ENCODE results near the gene ZNF616.
A peak's percentile ranks its signal among the peaks of the same experiment; 100 is the strongest.

Gene ZNF616

DNA sequence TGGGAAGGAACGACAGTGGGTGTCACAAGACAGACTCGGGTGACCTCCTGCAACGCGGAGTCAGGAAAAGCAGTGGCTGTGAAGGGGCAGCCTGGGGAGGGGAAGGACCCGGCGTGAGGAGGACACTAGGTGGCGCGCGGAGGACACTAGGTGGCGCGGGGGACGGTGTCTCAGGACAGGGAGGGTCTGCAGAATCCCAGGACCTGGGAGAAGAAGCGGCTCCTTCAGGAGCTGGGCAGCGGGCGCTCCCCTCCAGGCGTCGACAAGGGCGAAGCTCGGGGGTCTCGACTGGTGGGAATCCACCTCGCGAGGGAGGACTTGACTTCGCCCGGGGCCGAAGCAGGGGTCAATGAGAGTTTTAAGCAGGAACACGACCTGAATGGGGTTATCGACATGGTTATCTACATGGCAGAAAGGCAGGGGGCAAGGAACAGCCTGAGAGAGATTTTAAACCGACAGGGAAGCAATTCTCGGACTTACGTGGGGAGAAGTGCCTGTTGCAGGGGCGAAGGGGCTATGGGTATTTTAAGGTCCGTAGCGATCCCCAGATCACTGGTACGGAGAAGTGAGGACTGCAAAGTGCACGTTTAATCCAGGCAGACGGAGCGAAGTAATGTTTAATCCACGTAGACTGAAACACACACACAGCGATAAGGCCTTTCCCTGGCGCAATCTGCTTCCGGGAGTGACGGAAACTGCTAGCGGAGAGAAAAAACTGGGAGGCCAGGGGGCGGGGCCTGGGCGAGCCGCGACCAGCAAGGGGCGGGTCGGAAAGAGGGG is at the start of gene ZNF616:
TSS of gene ZNF616 (minus strand) at position 687 of the 780 bp plus-strand sequence. CDS start 9,426 bp downstream, outside the sequence.
- peak; percentile 97 for DNase-seq (ENCODE audit: low spot score)

DNA sequence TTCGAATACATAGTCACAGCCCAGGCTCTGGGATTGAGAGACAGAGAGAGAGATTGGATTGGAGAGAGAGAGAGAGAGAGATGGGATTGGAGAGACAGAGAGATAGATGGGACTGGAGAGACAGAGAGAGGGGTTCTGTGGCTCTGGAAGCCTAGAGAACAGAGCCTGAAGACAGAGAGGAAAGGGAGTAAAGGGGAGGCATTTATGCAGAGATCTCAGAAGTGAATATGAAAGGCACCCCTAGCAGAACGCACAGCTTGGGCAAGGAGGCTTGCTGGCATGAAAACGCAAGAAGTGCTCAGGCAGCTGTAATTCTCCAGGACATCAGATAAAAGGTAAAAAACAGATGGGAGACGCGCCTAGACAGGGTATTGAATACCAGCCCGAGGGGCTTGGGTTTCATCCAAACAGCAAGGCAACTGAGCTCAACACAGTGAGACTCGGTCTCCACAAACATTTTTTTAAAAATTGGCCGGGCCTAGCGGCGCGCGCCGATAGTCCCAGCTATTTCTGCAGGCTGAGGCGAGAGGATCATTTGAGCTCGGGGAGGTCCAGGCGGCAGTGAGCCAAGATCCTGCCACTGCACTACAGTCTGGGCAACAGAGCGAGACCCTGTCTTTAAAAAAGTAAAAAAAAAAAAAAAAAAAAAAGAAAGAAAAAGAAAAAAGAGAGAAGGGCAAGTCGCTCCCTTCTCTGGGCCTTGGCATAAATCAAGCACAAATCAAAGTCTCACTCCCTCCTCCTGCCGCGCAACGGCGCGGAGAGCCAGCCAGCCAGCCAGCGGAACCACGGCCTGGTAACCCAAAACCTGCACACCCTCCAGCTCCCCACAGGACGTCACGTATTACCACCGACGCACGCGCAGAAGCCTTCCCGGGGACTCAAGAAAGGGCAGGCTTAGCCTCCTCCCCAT is 49.3 kb upstream of the ZNF616 start:
- no peak for DNase-seq (ENCODE audit: low spot score)

DNA sequence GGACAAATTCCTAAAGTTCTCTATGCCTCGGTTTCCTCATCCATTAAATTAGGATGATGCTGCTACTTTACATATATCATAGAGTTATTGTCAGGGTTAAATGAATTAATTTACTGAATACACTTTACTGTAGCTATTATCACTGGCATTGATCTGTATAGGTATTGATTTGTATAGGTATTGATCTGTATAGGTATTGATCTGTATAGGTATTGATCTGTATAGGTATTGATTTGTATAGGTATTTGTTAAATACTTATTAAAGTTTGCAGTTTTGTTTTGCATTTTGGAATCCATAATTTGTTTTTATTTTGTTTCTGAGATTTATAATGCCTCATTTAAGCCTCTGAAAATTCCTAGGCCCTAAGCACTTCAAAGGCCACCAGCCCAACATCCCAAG is 47.7 kb upstream of the ZNF616 start:
- DNase-seq (ENCODE audit: low spot score) = no peak

DNA sequence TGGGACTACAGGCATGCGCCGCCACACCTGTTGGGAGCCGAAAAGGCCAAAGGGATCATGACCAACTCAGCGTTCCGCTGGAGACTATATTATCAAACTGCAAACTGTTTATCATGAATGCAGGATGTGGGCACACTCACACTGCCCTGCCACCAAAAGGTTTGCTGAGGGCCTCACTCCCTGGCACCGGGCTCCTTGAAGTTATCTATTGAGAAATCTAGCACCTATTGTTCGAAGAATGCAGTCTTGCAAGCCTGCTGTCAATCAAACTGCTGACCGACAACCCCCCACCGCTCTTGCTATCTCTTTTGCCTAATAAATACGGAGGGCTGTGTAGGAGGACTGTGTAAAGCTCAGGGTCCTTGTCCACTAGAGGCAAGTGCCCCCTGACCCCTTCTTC is 36.8 kb upstream of the ZNF616 start:
- no peak for DNase-seq (ENCODE audit: low spot score)

DNA sequence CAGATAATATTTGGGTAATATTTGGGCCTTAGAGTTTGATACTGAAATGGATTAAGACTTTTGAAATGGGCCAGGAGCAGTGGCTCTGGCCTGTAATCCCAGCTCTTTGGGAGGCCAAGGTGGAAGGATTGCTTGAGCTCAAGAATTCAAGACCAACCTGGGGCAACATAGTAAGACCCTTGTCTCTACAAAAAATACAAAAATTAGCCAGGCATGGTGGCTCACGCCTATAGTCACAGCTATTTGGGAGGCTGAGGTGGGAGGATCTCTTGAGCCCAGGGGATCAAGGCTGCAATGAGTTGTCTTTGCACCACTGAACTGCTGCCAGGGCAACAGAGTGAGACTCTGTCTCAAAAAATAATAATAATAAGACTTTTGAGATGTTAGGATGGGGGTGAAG is 32.6 kb upstream of the ZNF616 start:
- no peak for DNase-seq (ENCODE audit: low spot score)

DNA sequence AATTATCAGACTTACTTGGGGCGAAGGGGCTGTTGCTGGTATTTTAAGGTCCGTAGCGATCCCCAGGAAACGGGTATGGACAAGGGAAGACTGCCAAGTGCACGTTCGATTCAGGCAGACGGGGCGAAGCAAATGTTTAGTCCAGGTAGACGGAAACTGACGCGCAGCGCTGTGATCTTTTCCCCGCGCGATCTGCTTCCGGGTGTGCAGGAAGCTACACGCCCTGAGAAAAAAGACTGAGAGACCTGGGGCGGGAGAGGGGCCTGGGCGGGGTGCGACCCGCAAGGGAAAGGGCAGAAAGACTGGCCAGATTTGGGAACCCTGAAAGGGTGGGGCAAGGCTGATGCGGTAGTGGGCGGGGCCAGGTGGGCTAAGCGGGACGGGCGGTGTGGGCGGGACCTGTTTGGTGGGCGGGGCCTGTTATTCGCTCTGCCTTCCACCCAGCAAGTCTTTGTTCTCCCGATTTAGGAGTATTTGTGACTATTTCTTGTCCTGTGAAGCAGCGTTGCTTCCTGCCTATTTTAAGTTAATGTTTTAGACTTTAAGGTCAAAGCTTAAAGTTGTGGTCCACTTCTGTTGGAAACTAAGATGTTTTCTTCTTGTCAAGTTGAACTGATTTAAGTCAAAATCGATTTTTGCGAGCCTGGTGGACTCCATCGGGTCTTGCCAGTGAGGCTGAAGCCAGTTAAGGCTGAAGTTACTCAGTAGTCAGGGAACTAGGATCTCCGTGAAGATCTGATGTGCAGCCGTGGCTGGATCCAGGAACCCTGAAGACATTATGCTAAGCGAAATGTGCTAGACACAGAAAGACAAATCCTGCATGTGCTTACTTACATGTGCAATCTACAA is 31.8 kb upstream of the ZNF616 start, which contains the start of gene ZNF836:
TSS of gene ZNF836 (minus strand) at position 301 of the 849 bp plus-strand sequence. CDS start 3,549 bp downstream, outside the sequence.
- peak; percentile 94 for DNase-seq (ENCODE audit: low spot score)

DNA sequence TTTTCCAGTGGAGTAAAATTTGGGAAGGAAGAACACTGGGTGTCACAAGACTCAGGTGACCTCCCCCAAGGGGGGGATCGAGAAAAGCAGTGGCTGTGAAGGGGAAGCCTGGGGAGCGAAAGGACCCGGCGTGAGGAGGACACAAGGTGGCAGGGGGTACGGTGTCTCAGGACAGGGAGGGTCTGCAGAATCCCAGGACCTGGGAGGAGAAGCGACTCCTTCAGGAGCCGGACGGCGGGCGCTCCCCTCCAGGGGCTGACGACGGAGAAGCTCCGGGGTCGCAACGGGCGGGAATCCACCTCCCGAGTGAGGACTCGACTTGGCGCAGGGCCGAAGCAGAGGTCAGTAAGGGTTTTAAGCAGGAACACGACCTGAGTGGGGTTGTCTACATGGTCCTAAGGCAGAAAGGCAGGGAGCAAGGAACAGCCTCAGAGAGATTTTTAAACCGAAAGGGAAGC is 31.2 kb upstream of the ZNF616 start:
- DNase-seq (ENCODE audit: low spot score) = no peak

DNA sequence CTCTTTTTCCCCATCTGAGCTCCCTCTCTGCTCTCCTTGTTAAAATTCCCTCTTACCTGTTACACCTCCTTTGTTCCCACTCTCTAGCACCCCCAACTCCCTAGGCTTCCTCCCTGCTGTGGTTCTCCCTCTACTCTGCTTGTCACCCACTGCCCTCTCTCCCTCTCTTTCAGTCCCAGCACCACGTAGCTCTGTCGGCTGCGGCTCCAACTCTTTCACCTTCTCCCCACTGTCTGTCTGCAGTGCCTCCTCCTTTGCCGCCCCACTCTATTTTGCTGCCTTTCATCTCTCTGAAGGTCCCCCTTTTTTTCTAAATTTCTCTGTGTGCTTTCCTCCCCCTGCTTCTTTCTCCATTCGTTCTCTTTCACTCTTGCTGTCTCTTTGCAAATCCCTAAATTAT is 30.6 kb upstream of the ZNF616 start:
- no peak for DNase-seq (ENCODE audit: low spot score)

DNA sequence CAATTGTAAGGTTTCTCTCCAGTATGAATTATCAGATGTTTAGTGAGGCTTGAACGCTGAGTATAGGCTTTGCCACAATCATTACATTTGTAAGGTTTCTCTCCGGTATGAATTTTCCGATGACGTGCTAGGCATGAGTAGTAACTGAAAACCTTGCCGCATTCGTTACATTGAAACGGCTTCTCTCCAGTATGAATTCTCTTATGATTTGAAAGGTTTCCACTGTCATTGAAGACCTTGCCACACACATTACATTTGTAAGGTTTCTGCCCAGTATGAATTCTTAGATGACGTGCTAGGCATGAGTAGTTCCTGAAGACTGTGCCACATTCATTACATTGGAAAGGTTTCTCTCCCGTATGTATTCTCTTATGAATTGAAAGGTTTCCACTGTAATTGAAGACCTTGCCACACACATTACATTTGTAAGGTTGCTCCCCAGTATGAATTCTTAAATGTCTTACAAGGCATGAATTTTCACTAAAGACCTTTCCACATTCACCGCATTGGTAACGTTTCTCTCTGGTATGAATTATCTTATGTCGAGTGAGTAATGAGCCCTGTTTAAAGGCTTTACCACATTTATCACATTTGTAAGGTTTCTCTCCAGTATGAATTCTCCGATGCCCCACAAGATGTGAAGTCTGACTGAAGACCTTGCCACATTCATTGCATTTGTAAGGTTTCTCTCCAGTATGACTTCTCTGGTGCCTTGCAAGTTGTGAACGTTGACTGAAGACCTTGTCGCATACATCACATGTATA is 16.0 kb upstream of the ZNF616 start:
- no peak for DNase-seq (ENCODE audit: low spot score)

DNA sequence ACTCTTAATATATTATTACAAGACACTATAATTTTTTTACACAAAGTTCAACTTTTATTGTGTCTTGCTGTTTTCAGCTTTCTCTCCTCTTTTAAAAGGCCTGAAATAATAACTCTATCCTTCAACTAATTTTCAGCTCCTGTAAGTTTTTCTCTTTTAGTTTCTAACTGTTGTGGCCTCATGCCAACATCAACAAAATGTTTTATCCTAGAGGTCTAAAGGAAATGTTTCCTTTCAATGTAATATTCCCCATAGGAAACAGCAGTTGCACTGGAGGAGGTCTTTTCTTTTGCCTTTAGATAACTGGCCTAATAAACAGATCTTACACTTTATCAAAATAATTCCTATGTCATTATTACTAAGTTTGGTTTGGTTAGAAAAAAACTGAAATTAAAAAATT is 8.5 kb upstream of the ZNF616 start:
- no peak for DNase-seq (ENCODE audit: low spot score)

DNA sequence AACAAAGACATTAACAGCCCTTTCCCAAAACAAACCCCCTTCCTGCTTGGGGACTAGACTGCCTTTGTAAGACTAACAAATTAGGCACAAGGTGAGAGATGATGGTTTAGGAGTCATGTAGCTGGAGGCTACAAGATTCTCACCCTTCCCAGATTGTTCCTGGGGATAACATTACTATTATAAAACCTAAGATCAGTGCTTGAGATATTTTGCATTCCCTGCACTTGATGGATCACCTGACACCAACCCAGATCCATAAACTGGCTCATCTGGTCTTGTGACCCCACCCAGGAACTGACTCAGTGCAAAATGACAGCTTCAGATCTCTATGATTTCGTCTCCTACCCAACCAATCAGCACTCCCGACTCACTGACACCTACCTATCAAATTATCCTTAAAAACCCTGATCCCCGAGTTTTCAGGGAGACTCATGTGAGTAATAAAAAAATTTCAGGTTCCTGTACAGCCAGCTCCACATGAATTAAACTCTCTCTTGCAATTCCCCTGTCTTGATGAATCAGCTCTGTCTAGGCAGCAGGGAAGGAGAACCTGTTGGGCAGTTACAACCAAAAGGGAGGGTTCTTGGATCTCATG is 2.4 kb upstream of the ZNF616 start:
- DNase-seq (ENCODE audit: low spot score) = no peak

DNA sequence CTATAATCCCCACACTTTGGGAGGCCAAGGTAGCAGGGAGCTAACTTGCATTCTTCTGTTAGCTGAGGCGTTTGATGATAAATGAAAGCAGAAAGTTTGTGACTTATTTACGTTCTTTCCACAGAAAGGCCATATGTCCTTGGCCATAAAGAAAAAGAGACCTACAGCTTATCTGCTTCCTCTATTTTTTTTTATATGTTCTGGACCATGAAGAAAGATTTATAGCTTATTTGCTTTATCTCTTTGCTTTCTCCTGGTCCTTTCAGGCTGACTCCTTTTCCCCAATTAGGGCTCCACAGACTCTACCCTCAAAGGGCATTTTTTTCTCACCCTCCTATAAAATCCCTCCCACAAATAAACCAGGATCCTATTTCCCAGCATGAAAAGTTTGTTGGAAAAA is 1.5 kb upstream of the ZNF616 start:
- DNase-seq (ENCODE audit: low spot score) = no peak

DNA sequence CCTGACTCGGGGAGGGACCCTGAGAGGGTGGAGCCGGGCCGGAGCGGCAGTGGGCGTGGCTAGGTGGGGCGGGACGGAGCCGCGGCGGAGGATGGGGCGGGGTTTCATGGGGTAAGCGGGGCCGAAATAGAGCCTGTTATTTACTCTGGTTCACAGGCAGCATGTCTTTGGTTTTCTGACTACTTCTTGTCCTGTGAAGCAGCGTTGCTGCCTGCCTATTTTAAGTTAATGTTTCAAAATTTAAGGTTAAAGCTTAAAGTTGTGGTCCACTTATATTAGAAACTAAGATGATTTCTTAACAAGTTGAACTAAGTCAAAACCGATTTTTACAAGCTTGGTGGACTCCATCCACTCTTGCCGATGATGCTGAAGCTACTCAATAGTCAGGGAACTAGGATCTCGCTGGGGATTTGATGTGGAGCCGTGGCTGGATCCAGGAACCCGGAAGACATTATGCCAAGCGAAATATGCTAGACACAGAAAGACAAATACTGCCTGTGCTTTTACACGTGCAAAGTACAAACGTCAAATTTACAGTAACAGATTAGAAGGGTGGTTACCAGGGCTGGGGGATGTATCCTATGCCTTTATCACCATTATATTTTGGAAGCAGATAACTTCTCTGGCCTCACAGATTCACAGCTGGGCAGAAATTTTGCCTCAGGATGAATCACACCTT is 433 bp upstream of the ZNF616 start:
- no peak for DNase-seq (ENCODE audit: low spot score)

DNA sequence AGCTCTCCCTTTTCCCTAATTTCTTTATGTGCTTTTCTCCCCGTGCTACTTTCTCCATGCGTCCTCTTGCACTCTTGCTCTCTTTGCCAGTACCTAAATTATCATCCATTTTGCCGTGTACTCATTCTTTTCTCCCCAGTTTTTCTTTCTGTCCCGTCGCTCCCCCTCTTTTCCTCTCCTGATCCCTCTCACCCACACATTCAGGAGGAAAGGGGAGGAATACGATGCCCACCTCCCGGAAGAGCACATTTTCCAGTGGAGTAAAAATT is 821 bp downstream of the ZNF616 start:
- DNase-seq (ENCODE audit: low spot score) = no peak

DNA sequence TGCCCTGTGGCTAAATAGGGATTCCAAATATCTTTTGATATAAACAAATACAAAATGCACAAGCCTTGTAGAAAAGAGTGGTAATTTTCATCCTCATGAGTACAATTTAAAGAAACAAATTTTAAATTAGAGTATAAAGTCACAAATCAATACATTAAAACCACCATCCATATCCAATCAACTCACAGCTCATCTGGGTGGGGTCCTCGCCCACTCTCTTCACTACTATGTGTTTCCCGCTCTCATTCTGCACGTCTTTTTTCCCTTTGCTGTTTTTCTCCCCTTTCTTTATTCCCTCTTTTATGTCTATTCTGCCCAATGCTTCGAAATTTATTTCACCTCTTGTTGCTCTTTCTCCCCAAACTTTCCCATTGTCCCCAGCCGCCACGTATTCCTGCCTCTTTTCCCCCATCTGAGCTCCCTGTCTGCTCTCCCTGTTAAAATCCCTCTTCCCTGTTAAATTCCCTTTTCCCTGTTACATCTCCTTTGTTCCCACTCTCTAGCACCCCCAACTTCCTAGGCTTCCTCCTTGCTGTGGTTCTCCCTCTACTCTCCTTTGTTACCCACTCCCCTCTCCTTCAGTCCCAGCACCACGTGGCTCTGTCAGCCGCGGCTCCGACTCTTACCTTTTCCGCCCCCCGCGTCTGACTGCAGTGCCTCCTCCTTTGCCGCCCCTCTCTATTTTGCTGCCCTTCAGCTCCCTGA is 1.3 kb downstream of the ZNF616 start:
- no peak for DNase-seq (ENCODE audit: low spot score)

DNA sequence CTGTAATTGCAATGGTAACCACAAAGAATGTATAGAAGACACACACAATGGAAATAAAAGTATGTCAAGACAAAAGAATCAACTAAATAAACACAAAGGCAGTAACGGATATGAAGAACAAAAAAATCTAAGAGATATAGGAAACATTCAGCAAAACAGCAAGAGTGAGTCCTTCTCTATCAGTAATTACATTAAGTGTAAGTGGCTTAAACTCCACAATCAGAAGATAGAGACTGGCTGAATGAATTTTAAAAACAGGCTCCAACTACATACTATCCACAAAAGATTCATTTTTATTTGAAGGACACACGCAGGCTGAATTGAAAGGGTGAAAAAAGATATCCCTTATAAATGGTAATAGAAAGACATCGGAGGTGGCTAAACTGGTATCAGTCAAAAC is 19.5 kb downstream of the ZNF616 start:
- no peak for DNase-seq (ENCODE audit: low spot score)

DNA sequence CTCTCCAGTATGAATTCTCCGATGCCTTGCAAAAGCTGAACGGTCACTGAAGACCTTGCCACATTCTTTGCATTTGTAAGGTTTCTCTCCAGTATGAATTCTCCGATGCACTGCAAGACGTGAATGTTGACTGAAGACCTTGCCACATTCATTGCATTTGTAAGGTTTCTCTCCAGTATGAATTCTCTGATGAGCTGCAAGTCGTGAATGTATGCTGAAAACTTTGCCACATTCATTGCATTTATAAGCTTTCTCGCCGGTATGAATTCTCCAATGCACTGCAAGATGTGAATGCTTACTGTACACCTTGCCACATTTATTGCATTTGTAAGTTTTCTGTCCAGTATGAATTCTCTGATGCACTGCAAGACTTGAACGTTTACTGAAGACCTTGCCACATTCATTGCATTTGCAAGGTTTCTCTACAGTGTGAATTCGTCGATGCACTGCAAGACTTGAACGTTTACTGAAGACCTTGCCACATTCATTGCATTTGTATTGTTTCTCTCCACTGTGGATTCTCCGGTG is 24.1 kb downstream of the ZNF616 start:
- no peak for DNase-seq (ENCODE audit: low spot score)

DNA sequence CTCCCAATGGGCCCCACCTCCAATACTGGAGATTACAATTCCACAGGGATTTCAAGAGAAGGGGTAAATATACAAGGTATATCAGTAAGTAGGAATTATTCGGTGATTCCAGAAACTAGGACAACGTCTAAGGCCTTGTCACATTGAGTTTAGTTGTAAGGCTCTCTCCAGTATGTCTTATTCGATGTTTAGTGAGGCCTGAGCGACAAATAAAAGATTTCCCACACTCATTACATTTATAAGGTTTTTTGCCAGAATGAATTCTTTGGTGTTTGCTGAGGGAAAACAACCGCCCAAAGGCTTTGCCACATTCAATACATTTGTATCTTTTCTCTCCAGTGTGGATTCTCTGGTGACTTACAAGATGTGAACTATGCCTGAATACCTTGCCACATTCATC is 25.0 kb downstream of the ZNF616 start:
- no peak for DNase-seq (ENCODE audit: low spot score)

DNA sequence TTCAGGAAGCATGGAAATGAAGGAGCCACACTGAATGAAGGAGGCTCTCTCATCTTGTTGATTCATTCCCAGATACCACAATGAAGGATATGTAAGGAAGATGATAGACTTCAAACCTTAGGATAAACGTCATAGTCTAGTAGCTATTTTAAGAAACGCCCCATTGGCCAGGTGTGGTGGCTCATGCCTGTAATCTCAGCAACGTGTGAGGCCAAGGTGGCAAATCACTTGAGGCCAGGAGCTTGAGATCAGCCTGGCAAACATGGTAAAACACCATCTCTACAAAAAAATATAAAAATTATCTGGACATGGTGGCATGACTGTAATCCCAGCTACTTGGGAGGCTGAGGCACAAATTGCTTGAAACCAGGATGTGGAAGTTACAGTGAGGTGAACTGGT is 27.1 kb downstream of the ZNF616 start:
- DNase-seq (ENCODE audit: low spot score) = no peak

DNA sequence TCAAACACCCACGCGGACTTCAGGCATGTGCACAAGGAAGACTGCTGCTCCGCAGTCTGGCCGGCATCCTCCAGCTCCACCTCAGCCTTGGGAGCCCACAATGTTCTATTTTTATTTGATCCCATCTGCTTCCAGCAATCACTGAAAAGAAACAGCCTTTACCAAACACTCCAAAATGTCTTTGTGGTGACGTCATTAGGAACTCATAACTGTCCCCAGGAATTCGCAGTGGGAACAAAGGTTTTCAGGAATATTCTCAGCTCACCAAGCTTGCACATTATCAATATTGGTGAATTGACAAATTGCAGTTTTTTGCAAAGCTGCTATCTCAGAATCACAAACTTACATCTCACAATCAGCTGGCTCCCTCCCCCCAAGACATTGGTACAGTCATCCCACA is 29.0 kb downstream of the ZNF616 start:
- DNase-seq (ENCODE audit: low spot score) = no peak

All from CD4-positive, alpha-beta T cell treated with Interleukin-15 for 4 hours (primary cell).